HG02588 (cell line): Measurements from ENCODE around the gene KCNH1.

Source experiments
- ATAC-seq: cut with Tn5 transposase; IDR thresholded peaks from one replicate; pipeline ENCODE4 v1.9.1; 2021; ENCODE audit warnings: mild to moderate bottlenecking, moderate library complexity; ENCODE audit not compliant: unreplicated experiment

Gene KCNH1

GRCh38 chr1:211133836-211134669 lies at the start of gene KCNH1:
Gene KCNH1 (minus strand): TSS chr1:211134148. CDS start chr1:211133945, 203 bp downstream.
- ATAC-seq: peak; percentile 84

- ATAC-seq: no peak
These were observed 48.8 kb upstream of the KCNH1 start for GRCh38 chr1:211182746-211183145.

DNA sequence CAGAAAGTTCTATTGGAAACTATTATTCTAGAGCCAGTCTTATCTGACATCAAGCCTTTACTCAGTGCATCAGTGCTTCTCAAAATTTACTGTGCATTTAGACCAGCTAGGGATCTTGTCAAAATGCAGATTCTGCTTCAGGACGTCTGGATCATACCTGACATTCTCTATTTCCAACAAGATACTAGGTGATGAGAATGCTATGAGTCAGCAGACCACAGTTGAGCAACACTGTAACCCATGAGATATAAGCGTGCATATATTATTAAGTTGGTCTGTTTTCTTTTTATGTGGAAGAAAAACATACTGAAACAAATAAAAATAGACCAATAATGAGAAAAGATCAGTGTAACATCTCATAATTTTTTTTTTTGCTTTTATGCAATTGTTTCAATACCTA lies 40.4 kb upstream of the KCNH1 start:
- no peak for ATAC-seq

DNA sequence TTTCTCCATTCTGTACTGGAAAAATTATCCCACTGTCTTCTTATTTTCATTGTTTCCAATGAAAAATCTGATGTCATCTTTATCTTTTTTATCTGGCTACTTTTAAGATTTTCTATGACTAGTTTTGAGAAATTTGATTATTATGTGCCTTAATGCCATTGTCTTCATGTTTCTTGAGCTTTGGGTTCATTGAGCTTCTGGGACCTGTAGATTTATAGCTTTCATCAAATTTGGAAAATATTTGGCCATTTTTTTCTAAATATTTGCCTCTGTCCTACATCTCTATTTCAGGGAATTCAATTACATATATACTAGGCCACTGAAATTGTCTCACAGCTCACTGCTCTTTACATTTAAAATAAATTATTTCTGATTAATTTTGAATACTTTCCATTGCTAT lies 38.7 kb upstream of the KCNH1 start:
- no peak for ATAC-seq

GRCh38 chr1:211169353-211169752 lies 35.4 kb upstream of the KCNH1 start:
- no peak for ATAC-seq

DNA sequence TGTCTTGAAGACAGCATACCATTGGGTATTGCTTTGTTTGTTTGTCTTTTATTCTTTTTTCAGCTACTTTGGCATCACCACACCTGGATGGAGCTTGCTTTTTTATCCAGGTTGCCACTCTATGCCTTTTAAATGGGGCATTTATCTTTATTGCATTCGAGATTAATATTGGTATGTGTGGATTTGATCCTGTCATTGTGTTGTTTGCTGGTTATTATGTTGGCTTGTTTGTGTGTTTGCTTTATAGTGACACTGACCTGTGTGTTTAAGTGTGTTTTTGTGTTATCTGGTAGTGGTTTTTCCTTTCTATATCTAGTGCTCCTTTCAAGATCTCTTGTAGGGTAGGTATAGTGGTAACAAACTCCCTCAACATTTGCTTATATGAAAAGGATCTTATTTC lies 24.9 kb upstream of the KCNH1 start:
- no peak for ATAC-seq

DNA sequence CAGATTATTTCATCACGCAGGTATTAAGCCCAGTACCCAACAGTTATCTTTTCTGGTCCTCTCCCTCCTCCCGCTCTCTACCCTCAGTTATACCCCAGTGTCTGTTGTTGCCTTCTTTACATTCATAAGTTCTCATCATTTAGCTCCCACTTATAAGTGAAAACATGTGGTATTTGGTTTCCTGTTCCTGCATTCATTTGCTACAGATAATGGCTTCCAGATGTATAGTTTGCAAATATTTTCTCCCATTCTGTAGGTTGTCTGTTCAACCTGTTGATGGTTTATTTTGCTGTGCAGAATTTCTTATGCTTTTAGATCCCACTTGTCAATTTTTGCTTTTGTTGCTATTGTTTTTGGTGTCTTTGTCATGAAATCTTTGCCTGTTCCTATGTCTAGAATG lies 21.1 kb upstream of the KCNH1 start:
- no peak for ATAC-seq

DNA sequence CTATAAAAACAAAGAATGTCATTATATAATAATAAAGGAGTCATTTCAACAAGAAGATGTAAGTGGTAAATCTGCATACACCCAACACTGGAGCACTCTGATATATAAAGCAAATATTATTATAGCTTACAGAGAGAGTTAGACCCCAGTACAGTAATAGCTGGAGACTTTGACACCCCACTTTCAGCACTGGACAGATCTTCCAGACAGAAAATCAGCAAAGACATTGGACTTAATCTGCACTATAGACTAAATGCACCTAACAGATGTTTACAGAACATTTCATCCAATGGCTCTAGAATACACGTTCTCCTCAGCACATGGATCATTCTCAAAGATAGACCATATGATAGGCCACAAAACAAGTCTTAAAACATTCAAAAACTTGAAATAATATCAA lies 20.0 kb upstream of the KCNH1 start:
- ATAC-seq: no peak

DNA sequence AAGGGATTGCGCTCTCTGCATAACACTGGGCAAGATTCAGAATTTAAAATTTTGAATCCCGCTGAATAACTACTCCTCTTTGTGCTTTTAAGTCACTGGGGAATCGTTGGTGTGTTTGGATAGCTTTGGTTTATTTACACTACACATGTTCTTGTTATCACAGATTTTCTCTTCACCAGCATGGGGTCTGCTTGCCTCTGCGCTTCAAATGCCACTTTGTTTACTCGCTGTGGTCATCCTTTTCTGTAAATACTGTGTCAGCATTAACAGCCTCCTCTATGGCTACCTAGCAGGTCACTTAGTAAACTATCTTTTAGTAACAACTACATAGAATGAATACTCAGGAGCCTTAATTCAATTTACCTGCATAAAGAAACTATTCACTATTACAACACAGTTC lies 14.4 kb upstream of the KCNH1 start:
- no peak for ATAC-seq

GRCh38 chr1:211145944-211146343 lies 12.0 kb upstream of the KCNH1 start:
- ATAC-seq: no peak

GRCh38 chr1:211135342-211135950 lies 1.5 kb upstream of the KCNH1 start:
- ATAC-seq: no peak

DNA sequence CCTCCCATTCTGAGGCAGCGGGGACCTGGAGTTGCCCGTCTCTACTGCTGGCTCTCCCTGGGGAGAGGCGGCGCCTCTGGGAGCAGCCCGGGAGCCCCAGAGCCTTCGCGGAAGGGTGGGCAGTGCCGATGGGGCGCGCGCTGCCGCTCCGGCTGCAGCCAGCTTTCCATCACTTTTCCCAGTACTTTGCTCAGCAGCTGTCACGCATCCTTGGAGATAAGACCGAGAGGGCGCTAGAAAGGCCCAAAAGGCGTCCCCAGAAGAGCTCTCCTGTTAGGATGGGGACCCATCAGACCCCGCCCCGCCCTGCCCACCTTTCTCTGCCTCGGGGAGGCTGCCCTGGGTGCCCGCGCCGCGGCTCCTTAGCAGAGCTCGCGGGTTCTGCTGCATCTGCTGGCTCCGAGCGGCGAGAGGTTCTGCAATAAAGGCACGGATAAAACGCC lies 534 bp downstream of the KCNH1 start:
- ATAC-seq: no peak

GRCh38 chr1:211132721-211133392 lies 1.1 kb downstream of the KCNH1 start:
- ATAC-seq: no peak

DNA sequence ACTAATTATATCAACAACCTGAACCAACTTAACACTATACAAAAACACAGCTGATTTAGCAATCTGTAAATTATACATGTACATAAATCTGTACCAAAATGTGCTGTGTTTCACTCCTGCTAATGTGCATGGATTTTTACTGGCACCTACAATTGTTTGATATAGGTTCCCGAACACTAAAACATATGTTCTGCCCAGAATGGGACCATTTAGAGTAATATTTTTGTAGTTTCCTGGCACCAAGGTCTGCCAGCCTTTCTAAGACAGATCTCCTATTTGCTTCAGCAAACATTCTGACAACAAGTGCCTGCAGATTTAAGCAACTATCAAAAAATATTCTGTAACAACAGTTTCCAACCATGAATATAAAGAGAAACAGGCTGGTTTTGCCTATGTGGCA lies 4.2 kb downstream of the KCNH1 start:
- ATAC-seq: no peak

DNA sequence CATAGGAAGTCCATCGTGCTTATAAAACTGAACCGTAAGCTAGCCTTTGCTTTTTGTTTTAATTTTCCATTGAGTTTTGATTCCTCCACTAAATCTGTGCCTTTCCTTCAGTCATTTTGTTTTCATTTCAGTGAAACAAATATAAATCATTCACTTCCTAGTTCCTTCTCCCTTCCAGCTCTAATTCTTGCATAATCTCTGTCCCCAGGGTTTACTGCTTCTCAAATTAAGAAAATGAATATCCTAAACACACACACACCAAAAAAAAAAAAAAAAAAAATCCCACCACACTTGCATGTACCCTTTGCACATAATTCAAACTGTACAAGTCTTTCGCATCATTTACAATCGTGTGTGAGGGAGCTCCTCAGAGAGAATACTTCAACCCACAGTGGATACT lies 6.8 kb downstream of the KCNH1 start:
- no peak for ATAC-seq

DNA sequence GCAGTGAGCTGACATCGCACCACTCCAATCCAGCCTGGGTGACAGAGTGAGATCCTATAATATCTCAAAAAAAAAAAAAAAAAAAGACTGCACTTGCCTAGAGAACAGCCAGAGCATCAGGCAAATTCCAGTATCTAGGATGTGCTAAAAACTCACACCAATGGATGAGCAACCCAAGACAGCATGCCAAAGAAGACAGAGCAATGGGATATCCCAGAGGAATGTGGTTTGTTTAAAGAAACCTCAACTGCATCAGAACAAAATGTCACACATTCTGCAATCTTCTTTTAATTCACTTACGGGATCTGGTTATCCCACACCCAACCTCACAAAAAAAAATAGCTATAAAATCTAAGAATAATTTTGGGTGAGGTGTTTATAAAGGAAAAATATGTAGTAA lies 7.3 kb downstream of the KCNH1 start:
- ATAC-seq: no peak

- no peak for ATAC-seq
These were observed 15.4 kb downstream of the KCNH1 start for GRCh38 chr1:211118407-211119102.

DNA sequence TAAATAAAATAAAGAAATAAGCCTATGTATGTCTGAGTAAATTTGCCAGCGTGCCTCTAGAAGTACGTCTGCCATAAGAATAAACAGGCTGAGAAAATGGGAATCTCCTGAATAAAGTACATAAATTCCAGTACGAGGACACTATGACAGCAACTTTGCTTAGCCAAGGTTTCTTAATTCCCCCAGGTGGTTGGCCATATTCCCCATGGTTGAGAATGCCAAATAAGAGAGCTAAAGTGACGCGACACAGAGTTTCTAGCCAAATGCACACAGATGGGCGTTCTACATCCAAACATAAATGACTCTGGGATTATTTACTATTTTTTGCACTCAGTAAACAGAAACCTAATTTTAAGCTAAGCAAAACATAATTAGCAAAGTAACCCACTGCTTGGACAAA lies 19.5 kb downstream of the KCNH1 start:
- ATAC-seq: no peak

DNA sequence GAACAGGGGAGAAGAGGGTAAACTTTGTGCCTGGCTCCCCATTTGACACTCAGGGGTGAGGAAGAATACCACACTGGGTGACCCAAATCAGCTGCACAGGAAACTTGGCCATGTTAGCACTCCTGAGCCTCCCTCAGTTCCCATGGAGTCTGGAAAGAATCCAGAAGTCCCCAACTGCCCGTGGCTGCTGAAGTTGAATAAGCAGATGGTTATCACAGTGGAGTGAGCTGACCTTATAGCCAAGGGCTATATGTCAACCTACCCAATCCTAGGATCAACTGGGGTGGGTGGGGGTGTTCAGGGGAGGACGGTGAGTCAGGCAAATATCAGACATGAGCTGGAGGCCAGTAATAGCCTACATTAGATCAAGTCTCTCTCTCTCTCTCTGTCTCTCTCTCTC lies 20.4 kb downstream of the KCNH1 start:
- no peak for ATAC-seq

DNA sequence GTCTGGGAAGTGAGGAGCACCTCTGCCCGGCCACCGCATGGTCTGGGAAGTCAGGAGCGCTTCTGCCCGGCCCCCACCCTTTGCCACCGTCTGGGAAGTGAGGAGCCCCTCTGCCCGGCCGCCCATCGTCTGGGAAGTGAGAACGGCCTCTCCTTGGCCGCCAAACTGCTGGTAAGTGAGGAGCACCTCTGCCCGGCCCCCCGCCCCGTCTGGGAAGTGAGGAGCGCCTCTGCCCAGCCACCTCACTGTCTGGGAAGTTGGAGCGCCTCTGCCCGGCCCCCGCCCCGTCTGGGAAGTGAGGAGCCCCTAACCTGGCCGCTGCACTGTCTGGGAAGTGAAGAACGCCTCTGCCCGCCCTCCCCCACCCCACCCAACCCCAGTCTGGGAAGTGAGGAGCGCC lies 22.6 kb downstream of the KCNH1 start:
- no peak for ATAC-seq

GRCh38 chr1:211101481-211101880 lies 32.5 kb downstream of the KCNH1 start:
- ATAC-seq: no peak
